DLD1 (cell line): ENCODE measurements around the gene TMEM72.

ENCODE experiments used
- in situ Hi-C: cut with HindIII; loops from 2 replicates; pipeline ENCODE4 v1.10.0; 2017; ENCODE audit warnings: low sequenced_read_pairs

TMEM72 gene

GRCh38 chr10:44932517-44933450, 21.6 kb downstream of the TMEM72 start:
- in situ Hi-C loops: no loop called here

GRCh38 chr10:44933451-44934321, 22.5 kb downstream of the TMEM72 start:
- in situ Hi-C loops: no loop called here

GRCh38 chr10:44934416-44935200, 23.5 kb downstream of the TMEM72 start:
- in situ Hi-C loops: no loop called here

GRCh38 chr10:44935201-44935965, 24.2 kb downstream of the TMEM72 start:
- in situ Hi-C loops: no loop called here

GRCh38 chr10:44935966-44936295, 24.8 kb downstream of the TMEM72 start:
- in situ Hi-C loops: no loop called here

- in situ Hi-C loops: no loop called here
These were observed 25.3 kb downstream of the TMEM72 start for GRCh38 chr10:44936314-44936975.

- in situ Hi-C loops: no loop called here
These were observed 26.3 kb downstream of the TMEM72 start for GRCh38 chr10:44937196-44938005.

- in situ Hi-C loops: no loop called here
These were observed 27.8 kb downstream of the TMEM72 start for GRCh38 chr10:44938956-44939355.

- in situ Hi-C loops: no loop called here
These were observed 28.7 kb downstream of the TMEM72 start for GRCh38 chr10:44939691-44940401.

- in situ Hi-C loops: no loop called here
These were observed 33.2 kb downstream of the TMEM72 start for GRCh38 chr10:44944354-44944753.

GRCh38 chr10:44946205-44946604, 35.1 kb downstream of the TMEM72 start:
- in situ Hi-C loops: no loop called here

- in situ Hi-C loops: no loop called here
These were observed 36.4 kb downstream of the TMEM72 start for GRCh38 chr10:44947371-44948152.

- in situ Hi-C loops: no loop called here
These were observed 37.5 kb downstream of the TMEM72 start for GRCh38 chr10:44948642-44949041.

GRCh38 chr10:44949127-44949802, 38.1 kb downstream of the TMEM72 start:
- in situ Hi-C loops: no loop called here

- in situ Hi-C loops: no loop called here
These were observed 38.8 kb downstream of the TMEM72 start for GRCh38 chr10:44949915-44950314.

GRCh38 chr10:44950326-44951225, 39.4 kb downstream of the TMEM72 start:
- in situ Hi-C loops: no loop called here
